Stimulated activated CD4-positive, alpha-beta T cell treated with anti-CD3 and anti-CD28 coated beads, Interleukin-4, amount 100 ng/mL, for 24 hours (primary cell): ENCODE data around the gene ADGRF1.
"Not testable (repeated sequence)": the region's sequence is repeated elsewhere in the genome, so short reads cannot be mapped to it uniquely, and the experiment has no call there.

Experiments
- DNase-seq: peaks from one replicate; pipeline ENCODE4 v3.0.0-alpha.2; 2020

ADGRF1 gene

GRCh38 chr6:47019941-47020340, 22.2 kb downstream of the ADGRF1 start:
- no peak for DNase-seq

GRCh38 chr6:47016909-47017308, 25.2 kb downstream of the ADGRF1 start:
- no peak for DNase-seq

GRCh38 chr6:47016261-47016660, 25.9 kb downstream of the ADGRF1 start:
- no peak for DNase-seq

- DNase-seq: no peak
Observed at GRCh38 chr6:47014401-47014800, 27.7 kb downstream of the ADGRF1 start.

- no peak for DNase-seq
Observed at GRCh38 chr6:47009583-47009982, 32.5 kb downstream of the ADGRF1 start.

GRCh38 chr6:47008397-47008763, 33.8 kb downstream of the ADGRF1 start:
- no peak for DNase-seq

- no peak for DNase-seq
Observed at GRCh38 chr6:47007657-47008396, 34.3 kb downstream of the ADGRF1 start.

GRCh38 chr6:47005486-47005885, 36.6 kb downstream of the ADGRF1 start:
- no peak for DNase-seq

GRCh38 chr6:47004463-47004862, 37.7 kb downstream of the ADGRF1 start:
- no peak for DNase-seq

- DNase-seq: no peak
Observed at GRCh38 chr6:47000842-47001241, 41.3 kb downstream of the ADGRF1 start.

GRCh38 chr6:46998436-46999017, 43.6 kb downstream of the ADGRF1 start:
- DNase-seq: no peak

GRCh38 chr6:46997646-46998045, 44.5 kb downstream of the ADGRF1 start:
- no peak for DNase-seq

- DNase-seq: no peak
Observed at GRCh38 chr6:46996860-46997641, 45.1 kb downstream of the ADGRF1 start.

- no peak for DNase-seq
Observed at GRCh38 chr6:46994933-46995332, 47.2 kb downstream of the ADGRF1 start.

- DNase-seq: no peak
Observed at GRCh38 chr6:46993846-46994245, 48.3 kb downstream of the ADGRF1 start.

GRCh38 chr6:46992391-46992790, 49.7 kb downstream of the ADGRF1 start:
- DNase-seq: not testable (repeated sequence)

- DNase-seq: not testable (repeated sequence)
Observed at GRCh38 chr6:46990818-46991510, 51.2 kb downstream of the ADGRF1 start.

- no peak for DNase-seq
Observed at GRCh38 chr6:46990031-46990644, 52.0 kb downstream of the ADGRF1 start.

- DNase-seq: no peak
Observed at GRCh38 chr6:46989398-46989797, 52.7 kb downstream of the ADGRF1 start.

GRCh38 chr6:46985943-46986342, 56.2 kb downstream of the ADGRF1 start:
- DNase-seq: no peak

- no peak for DNase-seq
Observed at GRCh38 chr6:46983007-46983411, 59.1 kb downstream of the ADGRF1 start.

- no peak for DNase-seq
Observed at GRCh38 chr6:46979206-46979605, 62.9 kb downstream of the ADGRF1 start.

GRCh38 chr6:46974786-46975185, 67.3 kb downstream of the ADGRF1 start:
- no peak for DNase-seq
